ENCODE data around the gene PANK3. TPM values are rescaled to one million over a fixed set of nuclear protein-coding genes. Genes with fewer than 3 reads are reported as not detected.

The PANK3 gene
- total RNA-seq, 1 donor from 2014 or later: 96.6 TPM

- TF ChIP-seq, protein P1, sequence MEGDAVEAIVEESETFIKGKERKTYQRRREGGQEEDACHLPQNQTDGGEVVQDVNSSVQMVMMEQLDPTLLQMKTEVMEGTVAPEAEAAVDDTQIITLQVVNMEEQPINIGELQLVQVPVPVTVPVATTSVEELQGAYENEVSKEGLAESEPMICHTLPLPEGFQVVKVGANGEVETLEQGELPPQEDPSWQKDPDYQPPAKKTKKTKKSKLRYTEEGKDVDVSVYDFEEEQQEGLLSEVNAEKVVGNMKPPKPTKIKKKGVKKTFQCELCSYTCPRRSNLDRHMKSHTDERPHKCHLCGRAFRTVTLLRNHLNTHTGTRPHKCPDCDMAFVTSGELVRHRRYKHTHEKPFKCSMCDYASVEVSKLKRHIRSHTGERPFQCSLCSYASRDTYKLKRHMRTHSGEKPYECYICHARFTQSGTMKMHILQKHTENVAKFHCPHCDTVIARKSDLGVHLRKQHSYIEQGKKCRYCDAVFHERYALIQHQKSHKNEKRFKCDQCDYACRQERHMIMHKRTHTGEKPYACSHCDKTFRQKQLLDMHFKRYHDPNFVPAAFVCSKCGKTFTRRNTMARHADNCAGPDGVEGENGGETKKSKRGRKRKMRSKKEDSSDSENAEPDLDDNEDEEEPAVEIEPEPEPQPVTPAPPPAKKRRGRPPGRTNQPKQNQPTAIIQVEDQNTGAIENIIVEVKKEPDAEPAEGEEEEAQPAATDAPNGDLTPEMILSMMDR (IDR thresholded peaks at IDR 0.05; ENCODE audit: unreplicated experiment): no peak
- no peak overlapping the region for H3K4me3 Mint-ChIP-seq (ENCODE audit: low read depth)
- no peak for DNase-seq (ENCODE audit: low spot score, unreplicated experiment)
- H3K4me1 Mint-ChIP-seq (ENCODE audit: low read depth): no peaks in the 10 kb centered on the region
- no peaks in the 10 kb centered on the region for H3K9me3 Mint-ChIP-seq (ENCODE audit: low read depth)
- no peaks in the 10 kb centered on the region for H3K36me3 Mint-ChIP-seq (ENCODE audit: insufficient read depth)
- no peak overlapping the region for H3K27ac Mint-ChIP-seq
- peaks cover 3% of the 10 kb centered on the region for H3K27me3 Mint-ChIP-seq
Measured at GRCh38 chr5:168608821-168609220, 29.7 kb upstream of the PANK3 start.

- Mint-ChIP-seq H3K4me3 (ENCODE audit: low read depth) (no peak overlapping the region), H3K36me3 (ENCODE audit: insufficient read depth) (no peaks in the 10 kb centered on the region), H3K27me3 (peaks cover 3% of the 10 kb centered on the region), H3K9me3 (ENCODE audit: low read depth) (no peaks in the 10 kb centered on the region), H3K4me1 (ENCODE audit: low read depth) (no peaks in the 10 kb centered on the region), H3K27ac (no peak overlapping the region)
- no peak for DNase-seq (ENCODE audit: low spot score, unreplicated experiment)
- TF ChIP-seq, protein P1 (IDR thresholded peaks at IDR 0.05; ENCODE audit: unreplicated experiment): no peak
Measured at GRCh38 chr5:168608386-168608785, 29.2 kb upstream of the PANK3 start.

DNA sequence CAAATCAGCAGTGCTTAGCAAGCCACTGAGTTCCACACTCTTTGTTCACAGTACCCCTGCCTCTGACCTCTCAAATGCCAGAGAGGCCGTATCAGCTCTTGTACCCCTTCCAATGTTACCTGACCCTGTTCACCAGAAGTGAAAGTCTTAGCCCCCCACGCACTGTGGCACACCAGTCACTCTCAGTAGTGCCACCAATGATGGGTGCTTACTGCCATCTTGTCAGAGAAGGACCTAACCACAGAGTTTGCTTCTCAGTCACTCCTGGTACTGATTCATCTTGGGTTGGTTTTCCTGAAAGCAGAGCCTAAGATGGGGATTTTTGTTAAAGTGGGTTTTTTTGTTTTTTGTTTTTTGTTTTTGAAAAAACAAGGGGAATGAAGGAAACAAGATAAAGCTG lies 28.8 kb upstream of the PANK3 start:
- H3K4me1 Mint-ChIP-seq (ENCODE audit: low read depth): no peaks in the 10 kb centered on the region
- no peaks in the 10 kb centered on the region for H3K9me3 Mint-ChIP-seq (ENCODE audit: low read depth)
- peaks cover 3% of the 10 kb centered on the region for H3K27me3 Mint-ChIP-seq
- H3K27ac Mint-ChIP-seq: no peak overlapping the region
- no peak for DNase-seq (ENCODE audit: low spot score, unreplicated experiment)
- no peaks in the 10 kb centered on the region for H3K36me3 Mint-ChIP-seq (ENCODE audit: insufficient read depth)
- TF ChIP-seq, protein P1 (IDR thresholded peaks at IDR 0.05; ENCODE audit: unreplicated experiment): no peak
- no peak overlapping the region for H3K4me3 Mint-ChIP-seq (ENCODE audit: low read depth)

DNA sequence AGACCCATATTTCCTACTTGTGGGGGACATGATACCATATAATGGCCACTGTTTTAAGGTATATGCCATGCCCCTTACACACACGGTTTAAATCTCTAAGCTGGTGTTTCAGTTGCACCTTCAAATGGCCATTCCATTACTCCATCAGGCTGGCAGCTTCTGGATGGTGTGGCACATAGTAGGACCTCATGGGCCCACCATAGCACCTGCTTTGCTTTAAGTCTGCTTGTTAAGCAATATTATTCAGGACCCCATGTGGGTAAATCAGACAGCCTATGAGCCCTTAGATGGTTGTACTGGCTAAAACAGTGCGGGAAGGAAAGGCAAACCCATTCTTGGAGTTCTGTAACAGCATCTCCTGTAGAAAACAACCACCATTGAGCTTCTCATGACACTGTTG lies 27.4 kb upstream of the PANK3 start:
- no peaks in the 10 kb centered on the region for H3K4me1 Mint-ChIP-seq (ENCODE audit: low read depth)
- DNase-seq (ENCODE audit: low spot score, unreplicated experiment): no peak

GRCh38 chr5:168604436-168604835 lies 25.3 kb upstream of the PANK3 start:
- Mint-ChIP-seq H3K4me3 (ENCODE audit: low read depth) (no peak overlapping the region), H3K27me3 (peaks cover 3% of the 10 kb centered on the region), H3K4me1 (ENCODE audit: low read depth) (peaks cover 4% of the 10 kb centered on the region), H3K36me3 (ENCODE audit: insufficient read depth) (no peaks in the 10 kb centered on the region), H3K9me3 (ENCODE audit: low read depth) (no peaks in the 10 kb centered on the region), H3K27ac (no peak overlapping the region)
- TF ChIP-seq, protein P1 (IDR thresholded peaks at IDR 0.05; ENCODE audit: unreplicated experiment): no peak
- no peak for DNase-seq (ENCODE audit: low spot score, unreplicated experiment)

More for the DNA sequence above, 27.4 kb upstream of the PANK3 start:
- no peak overlapping the region for H3K4me3 Mint-ChIP-seq (ENCODE audit: low read depth)
- H3K9me3 Mint-ChIP-seq (ENCODE audit: low read depth): no peaks in the 10 kb centered on the region
- TF ChIP-seq, protein P1 (IDR thresholded peaks at IDR 0.05; ENCODE audit: unreplicated experiment): no peak
- no peaks in the 10 kb centered on the region for H3K36me3 Mint-ChIP-seq (ENCODE audit: insufficient read depth)
- peaks cover 3% of the 10 kb centered on the region for H3K27me3 Mint-ChIP-seq
- H3K27ac Mint-ChIP-seq: no peak overlapping the region
